Measurements from ENCODE around the gene KDM6B.

Gene KDM6B

GRCh38 chr17:7822126-7822525 is 11.9 kb upstream of the KDM6B start:
- DNase-seq (ENCODE audit: low read depth in 4 of 4, low spot score in 1 of 4): no peak

GRCh38 chr17:7823581-7824001 is 10.4 kb upstream of the KDM6B start:
- no peak for DNase-seq (ENCODE audit: low read depth in 4 of 4, low spot score in 1 of 4)

- DNase-seq (ENCODE audit: low read depth in 4 of 4, low spot score in 1 of 4): no peak
Measured at GRCh38 chr17:7824021-7824924, 9.7 kb upstream of the KDM6B start.

GRCh38 chr17:7825206-7825990 is 8.6 kb upstream of the KDM6B start:
- DNase-seq (ENCODE audit: low read depth in 4 of 4, low spot score in 1 of 4): no peak

- no peak for DNase-seq (ENCODE audit: low read depth in 4 of 4, low spot score in 1 of 4)
Measured at GRCh38 chr17:7830616-7831015, 3.4 kb upstream of the KDM6B start.

GRCh38 chr17:7831233-7831632 is 2.8 kb upstream of the KDM6B start:
- no peak for DNase-seq (ENCODE audit: low read depth in 4 of 4, low spot score in 1 of 4)

GRCh38 chr17:7832431-7832830 is 1.6 kb upstream of the KDM6B start:
- DNase-seq (ENCODE audit: low read depth in 4 of 4, low spot score in 1 of 4): no peak

- no peak for DNase-seq (ENCODE audit: low read depth in 4 of 4, low spot score in 1 of 4)
Measured at GRCh38 chr17:7833011-7833794, 814 bp upstream of the KDM6B start.

GRCh38 chr17:7834542-7834956 is 532 bp downstream of the KDM6B start:
- no peak for DNase-seq (ENCODE audit: low read depth in 4 of 4, low spot score in 1 of 4)

- peak; percentile 73 to 92 (median 80) for DNase-seq (ENCODE audit: low read depth in 4 of 4, low spot score in 1 of 4)
Measured at GRCh38 chr17:7834957-7835813, 1.2 kb downstream of the KDM6B start.

- no peak for DNase-seq (ENCODE audit: low read depth in 4 of 4, low spot score in 1 of 4)
Measured at GRCh38 chr17:7835814-7836595, 2.0 kb downstream of the KDM6B start.

GRCh38 chr17:7836596-7837407 is 2.8 kb downstream of the KDM6B start:
- peak in 1 of 4 experiments; percentile 71 for DNase-seq (ENCODE audit: low read depth in 4 of 4, low spot score in 1 of 4)

GRCh38 chr17:7837408-7838088 is 3.5 kb downstream of the KDM6B start:
- no peak for DNase-seq (ENCODE audit: low read depth in 4 of 4, low spot score in 1 of 4)

GRCh38 chr17:7838090-7839075 is 4.4 kb downstream of the KDM6B start:
- DNase-seq (ENCODE audit: low read depth in 4 of 4, low spot score in 1 of 4): no peak

GRCh38 chr17:7839190-7839875 is 5.3 kb downstream of the KDM6B start:
- DNase-seq (ENCODE audit: low read depth in 4 of 4, low spot score in 1 of 4): no peak

- DNase-seq (ENCODE audit: low read depth in 4 of 4, low spot score in 1 of 4): no peak
Measured at GRCh38 chr17:7839876-7840261, 5.9 kb downstream of the KDM6B start.

Measured in stimulated activated CD4-positive, alpha-beta T cell treated with anti-CD3 and anti-CD28 coated beads, Interleukin-1b, Interleukin-23, amount 100 ng/mL, for 24 hours (primary cell).